GM18861 (cell line): ENCODE data around the gene MAP3K15.
"Not testable (repeated sequence)": the region's sequence is repeated elsewhere in the genome, so short reads cannot be mapped to it uniquely, and the experiment has no call there.

ENCODE experiments used
- ATAC-seq: cut with Tn5 transposase; IDR thresholded peaks from one replicate; pipeline ENCODE4 v1.9.1; 2021; ENCODE audit not compliant: unreplicated experiment

Gene MAP3K15

DNA sequence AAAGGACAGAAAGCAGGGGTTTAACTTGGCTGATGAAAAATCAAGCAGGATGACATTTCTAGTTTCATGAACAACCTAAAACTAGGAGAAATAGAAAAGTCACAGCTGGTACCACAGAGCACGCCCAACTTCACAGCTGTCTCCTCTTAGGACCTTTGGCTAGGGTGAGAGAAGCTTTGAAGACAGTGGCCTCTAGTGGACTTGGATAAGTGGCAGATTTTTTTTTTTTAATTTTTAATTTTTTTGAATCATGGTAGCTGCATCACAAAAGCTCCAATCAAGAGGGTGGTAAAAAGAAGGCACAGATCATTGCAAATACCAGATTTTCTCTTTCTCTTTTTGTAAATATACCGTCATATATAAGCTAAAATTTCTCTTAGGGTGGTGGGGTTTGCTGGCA lies 20.2 kb upstream of the MAP3K15 start:
- ATAC-seq = no peak

DNA sequence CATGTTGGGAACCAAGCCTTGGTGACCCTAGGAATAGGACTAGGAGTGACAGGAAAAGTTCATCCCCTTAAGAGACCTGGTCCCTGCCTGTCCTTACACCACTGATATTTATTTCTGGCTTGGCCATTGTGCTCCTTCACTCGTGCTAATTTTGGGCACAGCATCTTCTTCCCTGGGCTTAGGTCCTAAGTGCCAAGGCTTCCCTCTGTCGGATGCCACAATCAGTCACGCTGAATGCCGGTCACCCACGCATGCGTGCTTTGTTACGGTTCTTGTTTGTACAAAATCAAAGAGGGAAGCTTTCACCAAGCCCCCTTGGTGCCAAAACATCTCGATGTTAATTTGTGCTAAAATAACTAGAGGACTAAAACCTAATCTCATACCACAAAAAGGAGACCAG lies 17.4 kb upstream of the MAP3K15 start:
- ATAC-seq = no peak

DNA sequence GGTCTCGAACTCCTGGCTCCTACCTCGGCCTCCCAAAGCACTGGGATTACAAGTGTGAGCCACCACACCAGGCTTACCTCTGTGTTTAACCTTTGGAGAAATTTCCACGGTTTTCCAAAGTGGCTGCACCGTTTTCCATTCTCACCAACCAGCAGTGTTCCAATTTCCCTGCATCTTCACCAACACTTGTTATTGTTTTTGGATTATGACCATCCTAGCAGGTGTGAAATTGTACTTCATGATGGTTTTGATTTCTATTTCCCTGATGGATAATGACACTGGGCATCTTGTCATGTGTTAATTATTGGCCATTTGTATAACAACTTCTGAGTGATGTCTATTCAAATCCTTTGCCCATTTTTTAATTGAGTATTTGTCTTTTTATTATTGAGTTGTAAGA lies 2.7 kb upstream of the MAP3K15 start:
- ATAC-seq = no peak

DNA sequence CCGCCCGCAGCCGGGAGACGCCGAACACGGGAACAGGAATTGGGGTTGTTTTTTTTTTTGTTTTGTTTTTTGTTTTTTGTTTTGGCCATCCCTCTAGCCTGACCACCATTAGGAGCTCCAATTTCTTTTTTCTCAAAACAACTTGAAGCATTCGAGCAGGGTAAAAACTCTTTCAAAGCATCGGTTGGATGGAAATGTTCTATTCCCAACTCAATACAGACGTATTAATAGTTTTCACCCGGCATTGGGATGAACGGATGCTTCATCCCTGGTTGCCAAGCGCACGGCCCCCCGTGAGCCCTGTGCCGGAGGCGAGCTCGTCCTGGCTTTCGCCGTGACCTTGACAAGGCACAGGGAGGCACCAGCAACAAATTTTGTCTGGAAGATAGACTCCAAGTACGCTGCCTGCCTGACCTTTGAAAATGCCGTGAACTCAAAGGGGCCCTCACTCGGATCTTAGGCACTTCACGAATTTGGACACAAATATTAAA lies 352 bp upstream of the MAP3K15 start:
- ATAC-seq = no peak

DNA sequence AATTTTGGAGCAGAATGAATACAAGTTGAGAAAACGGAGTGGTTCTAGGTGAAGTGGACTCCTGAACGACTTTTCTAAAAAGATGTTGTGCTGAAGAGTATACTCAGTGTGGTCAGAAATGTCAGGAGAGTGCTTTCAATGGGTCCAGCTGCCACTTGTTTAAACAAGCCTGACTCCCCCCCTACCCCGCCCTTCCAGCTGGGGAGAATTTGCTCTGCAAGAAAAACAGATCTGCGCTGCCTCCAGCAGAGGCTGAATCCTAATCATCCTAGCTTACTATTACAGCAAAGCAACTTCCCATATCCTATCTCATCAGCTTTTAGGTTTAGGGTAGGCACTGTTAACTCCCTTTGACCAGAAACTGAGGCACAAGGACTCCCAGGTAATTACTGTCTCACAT lies 1.9 kb downstream of the MAP3K15 start:
- no peak for ATAC-seq

DNA sequence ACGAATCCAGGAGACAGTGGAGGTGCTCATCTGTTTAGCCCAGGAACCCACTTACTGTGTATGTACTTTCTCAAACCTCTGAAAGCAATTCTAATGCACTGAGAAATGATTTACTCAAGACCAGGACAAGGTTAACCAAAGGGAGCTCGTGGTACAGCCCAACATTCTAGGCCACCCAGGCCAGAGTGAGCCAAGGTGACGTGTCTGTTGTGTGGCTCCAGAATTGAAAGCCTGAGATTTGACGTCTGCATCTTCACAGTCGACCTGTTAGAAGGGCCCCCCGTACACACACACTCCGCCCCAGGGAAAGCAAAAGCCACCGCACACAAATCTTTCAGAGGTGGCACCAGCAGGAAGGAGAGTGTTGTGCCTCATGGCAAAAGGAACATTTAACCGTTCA lies 2.3 kb downstream of the MAP3K15 start:
- ATAC-seq = no peak

DNA sequence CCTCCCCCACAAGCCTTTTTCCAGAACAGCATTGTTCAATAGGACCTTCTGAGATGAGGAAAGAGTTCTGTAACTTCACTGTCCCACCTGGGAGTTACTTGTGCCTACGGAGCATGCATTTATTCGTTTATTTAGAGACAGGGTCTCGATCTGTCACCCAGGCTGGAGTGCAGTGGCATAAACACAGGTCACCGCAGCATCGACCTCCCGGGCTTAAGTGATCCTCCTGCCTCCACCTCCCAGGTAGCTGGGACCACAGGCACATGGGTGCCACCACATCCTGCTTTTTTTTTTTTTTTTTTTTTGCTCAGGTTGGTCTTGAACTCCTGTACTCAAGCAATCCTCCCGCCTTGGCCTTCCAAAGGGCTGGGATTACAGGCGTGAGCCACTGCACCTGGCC lies 2.9 kb downstream of the MAP3K15 start:
- no peak for ATAC-seq

DNA sequence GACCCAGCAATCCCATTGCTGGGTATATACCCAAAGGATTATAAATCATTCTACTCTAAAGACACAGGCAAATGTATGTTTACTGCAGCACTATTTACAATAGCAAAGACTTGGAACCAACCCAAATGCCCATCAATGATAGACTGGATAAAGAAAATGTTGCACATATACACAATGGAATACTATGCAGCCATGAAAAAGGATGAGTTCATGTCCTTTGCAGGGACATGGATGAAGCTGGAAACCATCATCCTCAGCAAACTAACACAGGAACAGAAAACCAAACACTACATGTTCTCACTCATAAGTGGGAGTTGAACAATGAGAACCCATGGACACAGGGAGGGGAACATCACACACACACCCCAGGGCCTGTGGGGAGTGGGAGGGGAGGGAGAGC lies 3.5 kb downstream of the MAP3K15 start:
- ATAC-seq = not testable (repeated sequence)

DNA sequence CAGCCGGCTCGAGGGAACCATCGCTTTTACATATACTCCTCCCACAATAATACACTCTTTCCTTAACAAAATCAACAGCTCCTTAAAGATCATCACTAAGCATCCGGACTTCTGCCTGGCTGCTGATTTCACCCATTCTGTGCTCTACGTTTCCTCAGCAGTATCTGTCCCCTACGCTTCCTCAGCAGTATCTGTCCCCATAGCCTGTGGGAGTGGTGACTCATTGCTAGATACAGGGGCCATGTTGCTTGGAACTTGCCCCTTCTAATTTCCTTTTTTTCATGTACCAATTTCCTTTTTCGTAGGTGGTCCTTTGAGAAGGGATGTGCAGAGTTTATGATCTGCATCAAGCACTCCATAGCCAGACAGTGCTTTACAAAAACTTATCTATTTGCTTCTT lies 18.6 kb downstream of the MAP3K15 start:
- ATAC-seq = no peak

DNA sequence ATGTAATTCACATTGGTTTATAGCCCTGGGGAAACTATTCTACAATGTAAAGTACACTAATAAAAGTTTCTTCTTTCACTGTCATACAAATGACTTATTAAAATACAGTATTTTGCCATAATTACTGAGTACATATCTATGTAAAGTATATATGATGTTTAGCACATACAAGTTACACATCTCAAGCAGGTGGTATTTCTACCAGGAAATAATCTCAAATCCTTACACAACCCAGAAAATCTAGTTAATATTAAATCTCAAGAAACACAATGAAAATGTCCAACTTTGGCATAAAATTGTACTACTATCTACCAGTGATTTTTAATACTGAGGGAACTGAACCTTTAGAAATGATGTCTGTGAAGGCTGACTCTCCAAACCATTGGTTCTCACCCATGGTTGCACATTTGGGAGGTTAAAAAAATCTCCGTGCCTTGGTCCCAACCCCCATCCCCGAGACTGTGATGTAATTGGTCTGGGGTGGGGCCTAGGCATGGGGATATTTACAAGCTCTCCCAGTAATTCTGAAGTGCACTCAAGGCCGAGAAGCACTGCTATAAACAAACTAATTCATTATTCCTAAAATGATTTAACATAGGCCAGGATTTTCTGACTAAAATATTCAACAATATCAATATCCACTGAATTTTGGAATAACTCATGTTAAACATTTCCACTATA lies 27.6 kb downstream of the MAP3K15 start:
- no peak for ATAC-seq

DNA sequence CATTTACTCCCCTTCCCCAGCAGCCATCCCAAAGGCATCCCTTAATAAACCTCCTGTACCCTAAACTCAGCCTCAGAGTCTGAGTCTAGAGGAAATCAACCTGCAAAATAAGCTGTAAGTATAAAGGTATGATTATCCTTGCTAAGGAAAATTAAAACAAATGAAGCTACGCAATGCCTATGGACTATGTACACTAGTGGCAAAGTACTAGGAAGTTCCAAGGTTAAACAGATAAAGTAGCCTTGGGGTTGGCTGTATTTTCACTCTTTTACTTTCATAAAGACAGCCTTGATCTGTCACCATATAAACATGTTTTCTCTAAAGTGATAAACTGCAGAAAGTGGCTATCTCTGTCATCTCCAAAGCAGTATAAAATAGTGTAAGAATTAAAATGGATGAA lies 35.9 kb downstream of the MAP3K15 start:
- no peak for ATAC-seq

DNA sequence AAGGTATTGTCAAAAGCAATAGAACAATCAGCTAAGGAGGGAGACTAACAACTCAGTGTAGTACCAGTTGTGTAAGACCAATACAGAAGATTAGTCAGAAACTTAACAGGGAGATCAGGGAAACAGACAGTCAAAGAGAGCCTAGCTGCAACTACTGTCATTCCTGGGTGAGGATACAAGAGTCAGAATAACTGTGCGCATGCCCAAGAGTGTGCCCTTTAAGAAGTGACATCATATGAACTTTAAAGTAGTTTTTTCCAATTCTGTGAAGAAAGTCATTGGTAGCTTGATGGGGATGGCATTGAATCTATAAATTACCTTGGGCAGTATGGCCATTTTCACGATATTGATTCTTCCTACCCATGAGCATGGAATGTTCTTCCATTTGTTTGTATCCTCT lies 46.9 kb downstream of the MAP3K15 start:
- ATAC-seq = not testable (repeated sequence)

DNA sequence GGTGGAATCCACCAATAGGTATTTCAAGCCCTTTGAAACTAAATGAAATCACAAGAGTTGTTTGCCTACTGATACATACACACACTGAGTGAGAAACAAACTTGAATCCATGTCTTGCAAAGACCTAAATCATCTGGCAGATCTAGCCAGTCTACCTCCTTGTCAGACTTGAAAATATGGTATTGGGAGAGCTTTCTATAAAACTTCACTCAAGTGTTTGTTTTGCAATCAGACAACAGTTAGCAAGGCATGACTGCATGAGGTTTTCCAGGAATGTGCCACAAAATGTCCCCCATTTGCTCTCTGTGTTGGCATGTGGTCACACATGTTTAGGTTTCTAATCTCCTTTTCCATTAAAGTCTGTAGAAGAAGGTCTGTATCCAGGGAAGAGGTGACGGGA lies 52.4 kb downstream of the MAP3K15 start:
- no peak for ATAC-seq

DNA sequence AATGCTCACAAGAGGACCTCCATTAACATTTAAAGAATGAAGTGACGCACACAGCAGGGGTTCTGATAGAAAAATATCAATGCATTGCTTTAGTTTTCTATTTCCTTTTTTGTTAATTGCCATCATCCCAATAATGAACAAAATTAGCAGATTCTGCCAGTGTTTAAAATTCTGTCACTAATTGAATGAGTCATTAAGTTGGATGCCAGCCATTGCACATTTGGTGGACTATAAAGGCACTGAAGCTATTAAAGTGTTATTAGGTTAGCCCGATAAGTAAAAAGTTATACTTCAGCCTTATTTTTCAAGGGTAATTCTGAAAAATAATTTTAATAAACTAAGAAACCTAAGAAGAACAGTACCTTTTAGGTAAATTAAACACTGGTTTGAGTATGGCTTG lies 53.1 kb downstream of the MAP3K15 start:
- ATAC-seq = no peak

DNA sequence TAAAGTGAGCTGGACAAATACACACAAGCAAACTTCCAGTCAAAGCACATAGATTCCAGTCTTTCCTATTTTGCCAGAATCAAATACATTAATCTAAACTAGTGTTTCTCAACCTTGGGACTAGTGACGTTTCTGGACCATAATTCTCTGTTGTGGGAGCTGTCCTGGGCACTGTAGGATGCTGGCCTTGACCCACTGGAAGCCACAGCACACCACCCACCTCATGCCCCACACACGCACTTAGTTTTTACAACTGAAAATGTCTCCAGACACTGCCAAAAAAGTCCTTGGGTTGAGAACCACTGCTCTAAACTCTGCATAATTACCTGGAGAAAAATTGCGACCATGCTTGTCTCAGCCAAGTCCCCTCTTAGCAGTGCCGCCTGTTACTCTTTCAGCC lies 57.6 kb downstream of the MAP3K15 start:
- ATAC-seq = no peak

DNA sequence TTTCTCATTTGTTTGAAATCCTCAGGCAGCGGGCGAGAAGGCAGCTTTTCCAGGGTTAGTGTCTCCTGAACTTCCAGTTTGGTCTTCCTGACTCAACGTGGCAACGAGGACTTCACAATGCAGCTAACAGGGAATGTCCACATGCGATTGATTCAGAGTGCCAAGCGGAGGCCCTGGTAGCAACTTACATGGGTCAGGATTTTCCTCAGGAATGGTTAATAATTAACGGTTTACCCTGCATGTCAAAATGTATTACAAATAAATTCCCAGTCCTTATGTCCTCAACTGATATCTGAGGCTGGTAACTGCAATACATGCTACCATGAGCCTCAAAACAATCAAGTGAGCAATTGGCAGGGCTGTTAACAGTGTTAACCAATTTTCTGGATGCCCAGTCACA lies 67.2 kb downstream of the MAP3K15 start:
- ATAC-seq = no peak

DNA sequence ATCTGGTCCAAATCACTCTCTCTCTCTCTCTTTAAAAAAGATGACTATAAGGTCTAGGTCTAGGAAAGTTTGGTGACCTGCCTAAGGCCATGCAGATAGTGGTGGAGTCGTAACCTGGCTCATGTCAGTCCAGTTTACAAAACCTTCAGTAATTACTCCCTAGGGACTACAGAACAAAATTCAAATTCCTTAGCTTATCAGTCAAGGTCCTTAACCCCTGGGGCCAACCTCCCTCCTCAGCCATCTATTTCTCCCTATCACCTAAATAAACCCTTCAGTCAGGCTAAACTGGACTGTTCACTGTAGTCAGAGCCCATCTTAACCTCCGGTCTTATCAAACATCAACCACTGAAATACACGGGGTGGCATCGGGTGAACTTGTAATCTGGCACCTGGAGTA lies 68.9 kb downstream of the MAP3K15 start:
- no peak for ATAC-seq

DNA sequence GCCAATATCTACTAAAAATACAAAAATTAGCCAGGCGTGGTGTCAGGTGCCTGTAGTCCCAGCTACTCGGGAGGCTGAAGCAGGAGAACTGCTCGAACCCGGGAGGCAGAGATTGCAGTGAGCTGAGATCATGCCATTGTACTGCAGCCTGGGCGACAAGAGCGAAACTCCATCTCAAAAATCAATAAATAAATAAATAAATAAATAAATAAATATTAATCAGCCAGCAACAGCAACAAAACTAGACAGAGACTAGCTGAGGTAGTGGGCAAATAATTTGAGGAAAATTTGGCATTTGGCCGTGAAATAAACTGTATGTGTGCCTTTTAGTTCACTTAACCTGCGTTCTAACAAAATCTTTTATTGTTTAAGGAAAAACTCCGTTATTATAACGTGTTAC lies 69.5 kb downstream of the MAP3K15 start:
- not testable (repeated sequence) for ATAC-seq

DNA sequence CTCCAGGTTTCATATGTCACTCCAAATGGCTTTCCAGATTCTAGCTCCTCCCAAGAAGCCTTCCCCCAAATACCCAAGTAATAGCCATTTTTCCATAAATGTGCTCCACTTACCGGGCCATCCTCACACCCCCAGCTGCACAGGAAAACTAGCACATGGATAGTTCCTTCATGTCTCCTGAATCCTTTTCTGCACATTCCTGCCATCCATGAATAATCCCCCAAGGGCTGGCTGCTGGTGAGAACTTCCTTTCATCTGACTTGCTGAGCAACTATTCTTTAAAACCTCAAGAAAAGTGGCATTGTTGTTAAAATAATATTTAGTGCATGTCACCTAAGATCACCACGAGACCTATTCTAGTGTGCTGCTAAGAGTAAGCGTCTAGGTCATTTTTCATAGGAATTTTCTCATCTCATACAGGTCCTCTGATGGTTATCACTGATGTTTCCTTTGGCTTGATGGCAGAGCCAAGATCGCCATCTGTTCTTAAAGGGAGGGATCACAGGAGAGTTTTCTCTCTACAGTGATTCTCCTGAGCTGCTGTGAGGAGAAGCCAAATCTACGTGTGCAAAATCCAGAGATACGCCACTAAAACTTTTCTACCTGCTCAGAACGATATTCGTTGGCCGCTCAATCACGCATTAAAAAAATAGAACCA lies 71.3 kb downstream of the MAP3K15 start:
- no peak for ATAC-seq

DNA sequence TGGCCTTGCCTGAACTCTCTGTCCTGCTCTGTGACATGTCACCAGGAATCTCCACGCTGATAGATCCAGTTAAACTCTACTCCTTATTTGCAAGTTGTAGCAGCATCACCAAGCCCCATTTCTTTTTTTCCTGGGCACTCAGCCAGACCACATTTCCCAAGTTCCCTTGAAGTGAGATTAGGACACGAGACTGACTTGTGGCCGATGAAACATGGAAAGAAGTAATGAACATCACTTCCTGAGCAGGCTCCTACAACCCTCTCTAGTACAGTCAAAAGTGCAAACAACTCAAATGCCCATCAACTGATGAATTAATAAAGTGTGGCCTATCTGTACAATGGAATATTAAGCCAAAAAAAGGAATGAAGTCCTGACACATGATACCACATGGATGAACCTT lies 74.6 kb downstream of the MAP3K15 start:
- ATAC-seq = no peak

DNA sequence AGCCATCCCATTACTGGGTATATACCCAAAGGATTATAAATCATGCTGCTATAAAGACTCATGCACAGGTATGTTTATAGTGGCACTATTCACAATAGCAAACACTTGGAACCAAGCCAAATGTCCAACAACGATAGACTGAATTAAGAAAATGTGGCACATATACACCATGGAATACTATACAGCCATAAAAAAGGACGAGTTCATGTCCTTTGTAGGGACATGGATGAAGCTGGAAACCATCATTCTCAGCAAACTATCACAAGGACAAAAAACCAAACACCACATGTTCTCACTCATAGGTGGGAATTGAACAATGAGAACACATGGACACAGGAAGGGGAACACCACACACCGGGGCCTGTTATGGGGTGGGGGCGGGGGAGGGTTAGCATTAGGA lies 92.6 kb downstream of the MAP3K15 start:
- not testable (repeated sequence) for ATAC-seq

DNA sequence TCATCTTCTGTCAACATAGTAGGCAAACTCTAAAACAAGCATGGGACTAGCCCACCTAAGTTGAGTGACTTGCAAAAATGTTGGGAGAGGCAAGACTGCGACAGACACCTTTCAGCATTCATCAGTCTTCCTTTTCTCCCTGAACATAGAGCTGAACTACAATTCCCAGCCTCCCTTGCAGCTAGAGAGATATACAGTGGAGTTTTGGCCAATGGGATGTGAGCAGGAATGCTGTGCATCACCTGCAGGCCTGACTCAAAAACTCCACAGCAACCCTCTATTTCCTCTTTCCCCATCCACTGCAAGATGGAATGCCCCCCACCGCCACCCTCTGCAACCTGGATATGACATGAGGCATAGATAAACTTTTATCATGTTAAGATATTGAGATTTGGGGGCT lies 105.0 kb downstream of the MAP3K15 start:
- ATAC-seq = no peak

DNA sequence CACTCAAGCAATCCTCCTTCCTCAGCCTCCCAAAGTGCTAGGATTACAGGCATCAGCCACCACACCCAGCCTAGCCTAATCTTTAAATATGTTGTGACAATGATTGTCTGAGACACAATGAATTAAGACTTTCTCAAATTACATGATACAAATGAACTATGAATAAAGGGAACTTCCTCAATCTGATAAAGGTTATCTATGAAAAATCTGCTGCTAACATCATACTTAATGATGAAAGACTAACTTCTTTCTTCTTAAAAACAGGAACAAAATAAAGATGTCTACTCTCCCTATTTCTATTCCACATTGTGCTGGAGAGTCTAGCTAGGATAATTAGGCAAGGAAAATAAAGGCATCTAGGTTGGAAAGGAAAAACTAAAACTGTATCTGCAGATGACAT lies 111.6 kb downstream of the MAP3K15 start:
- no peak for ATAC-seq
